ENCODE data around the gene FTO. TPM values are rescaled to one million over a fixed set of nuclear protein-coding genes. Genes with fewer than 3 reads are reported as not detected.

The FTO gene
- total RNA-seq, 1 experiment from 2014 or later, result 125 TPM

DNA sequence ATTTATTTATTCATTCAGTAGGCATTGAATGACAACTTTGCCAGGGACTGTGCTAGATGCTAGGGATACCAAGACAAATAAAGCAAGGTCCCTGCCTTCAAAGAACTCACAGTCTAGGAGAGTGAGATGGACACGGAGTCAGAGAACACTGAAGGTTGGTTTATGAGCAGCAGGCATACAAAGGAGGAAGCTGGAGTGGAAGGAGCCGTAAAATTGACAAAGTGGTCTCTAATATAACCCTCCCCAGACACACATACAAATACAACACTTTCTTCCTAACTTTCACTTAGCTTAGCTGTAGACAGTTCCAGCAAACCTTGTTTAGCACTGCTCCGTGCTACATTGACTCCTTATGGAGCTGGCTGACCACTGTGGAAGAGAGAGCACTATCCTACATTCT is 353.0 kb downstream of the FTO start:
- Histone ChIP-seq H3K4me3 (ENCODE audit: low read length) (no peak overlapping the region), H3K9me3 (ENCODE audit: low read length) (no peaks in the 10 kb centered on the region), H3K9ac (ENCODE audit: low read length) (no peak overlapping the region), H3K79me2 (ENCODE audit: low read length) (peaks cover 3% of the 10 kb centered on the region; the same call in 1 of the 2 replicates), H3K4me1 (ENCODE audit: low read length) (no peaks in the 10 kb centered on the region), H3K36me3 (ENCODE audit: insufficient read depth, low read length) (no peaks in the 10 kb centered on the region), H3K9me2 (replicated peaks; ENCODE audit: insufficient read depth, low read length) (no peaks in the 10 kb centered on the region), H2AFZ (ENCODE audit: low read length) (no peak overlapping the region), H3K27ac (ENCODE audit: low read length) (no peak overlapping the region), H4K20me1 (ENCODE audit: insufficient read depth, low read depth, low read length) (no peaks in the 10 kb centered on the region), H3K4me2 (ENCODE audit: low read depth, low read length, poor library complexity, severe bottlenecking) (no peak overlapping the region), H3K27me3 (ENCODE audit: low read length) (no peaks in the 10 kb centered on the region)
- DNase-seq, result no peak

DNA sequence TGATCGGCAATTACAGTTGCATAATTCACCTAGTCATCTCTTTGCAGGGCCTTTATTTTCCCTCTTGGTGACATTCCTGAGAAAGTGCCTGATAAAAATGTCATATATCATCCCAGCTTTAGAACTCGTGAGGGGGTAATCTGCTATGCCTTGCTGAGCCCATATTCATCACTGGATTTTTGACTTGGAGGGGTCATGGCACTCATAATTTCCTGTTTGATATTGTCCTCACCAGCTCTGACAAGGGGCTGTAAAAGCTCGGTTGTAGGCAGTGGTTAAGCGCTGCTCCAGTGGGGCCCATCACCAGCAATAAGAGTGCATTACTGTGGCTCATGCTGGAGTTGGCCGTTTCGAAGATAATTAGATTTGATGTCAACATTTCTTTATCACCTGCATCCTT is 355.4 kb downstream of the FTO start:
- Histone ChIP-seq H4K20me1 (ENCODE audit: insufficient read depth, low read depth, low read length) (no peaks in the 10 kb centered on the region), H3K9ac (ENCODE audit: low read length) (no peak overlapping the region), H3K4me3 (ENCODE audit: low read length) (no peak overlapping the region), H3K4me1 (ENCODE audit: low read length) (no peaks in the 10 kb centered on the region), H3K4me2 (ENCODE audit: low read depth, low read length, poor library complexity, severe bottlenecking) (no peak overlapping the region), H3K9me2 (replicated peaks; ENCODE audit: insufficient read depth, low read length) (no peaks in the 10 kb centered on the region), H3K9me3 (ENCODE audit: low read length) (no peaks in the 10 kb centered on the region), H3K27ac (ENCODE audit: low read length) (no peak overlapping the region), H3K27me3 (ENCODE audit: low read length) (no peaks in the 10 kb centered on the region), H3K79me2 (ENCODE audit: low read length) (peaks cover 3% of the 10 kb centered on the region; the same call in 1 of the 2 replicates), H2AFZ (ENCODE audit: low read length) (no peak overlapping the region), H3K36me3 (ENCODE audit: insufficient read depth, low read length) (no peaks in the 10 kb centered on the region)
- no peak for DNase-seq

DNA sequence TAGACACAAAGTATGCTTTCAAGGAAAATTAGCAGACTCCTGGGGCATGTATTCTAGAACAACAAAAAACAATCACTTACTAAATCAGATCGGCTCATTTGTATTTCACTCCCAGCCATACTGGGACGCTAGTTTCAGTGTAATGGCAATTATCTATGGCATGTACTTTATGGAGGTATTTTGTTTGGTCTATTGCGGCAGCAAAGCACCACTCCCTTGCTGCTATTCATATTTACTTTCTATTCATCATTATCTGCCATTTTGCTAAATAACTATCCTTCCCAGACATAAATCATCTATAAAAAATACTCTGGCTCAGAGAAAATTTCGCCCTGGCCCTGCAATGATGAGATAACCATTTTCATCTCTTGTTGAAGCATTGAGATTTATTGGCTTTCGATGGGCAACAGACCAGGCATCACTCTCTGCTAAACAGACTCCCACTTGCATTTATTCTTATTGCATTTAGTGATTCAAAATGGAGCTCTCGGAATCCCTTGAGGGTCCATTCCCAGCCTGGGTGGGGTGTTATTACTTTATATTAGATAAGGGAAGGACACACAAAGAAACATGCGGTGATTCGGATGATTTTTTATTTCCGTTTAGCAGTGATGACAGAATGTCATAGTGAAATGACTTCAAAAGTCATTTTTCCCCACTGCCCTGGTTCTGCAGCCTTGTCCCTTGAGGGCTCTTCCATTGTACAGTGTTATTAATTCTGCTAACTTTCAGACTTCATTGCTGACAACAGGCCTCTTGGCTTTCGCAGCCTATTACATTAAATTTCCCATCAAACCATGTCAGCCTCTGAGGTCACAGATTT is 356.9 kb downstream of the FTO start:
- no peak overlapping the region for H3K27ac ChIP-seq (ENCODE audit: low read length)
- no peak overlapping the region for H3K4me3 ChIP-seq (ENCODE audit: low read length)
- no peaks in the 10 kb centered on the region for H3K27me3 ChIP-seq (ENCODE audit: low read length)
- no peaks in the 10 kb centered on the region for H3K9me2 ChIP-seq (replicated peaks; ENCODE audit: insufficient read depth, low read length)
- no peaks in the 10 kb centered on the region for H3K9me3 ChIP-seq (ENCODE audit: low read length)
- no peak overlapping the region for H2AFZ ChIP-seq (ENCODE audit: low read length)
- no peak overlapping the region for H3K9ac ChIP-seq (ENCODE audit: low read length)
- peaks cover 3% of the 10 kb centered on the region; the same call in 1 of the 2 replicates for H3K79me2 ChIP-seq (ENCODE audit: low read length)
- H3K4me2 ChIP-seq (ENCODE audit: low read depth, low read length, poor library complexity, severe bottlenecking), result no peak overlapping the region
- no peaks in the 10 kb centered on the region for H3K36me3 ChIP-seq (ENCODE audit: insufficient read depth, low read length)
- no peaks in the 10 kb centered on the region for H4K20me1 ChIP-seq (ENCODE audit: insufficient read depth, low read depth, low read length)
- H3K4me1 ChIP-seq (ENCODE audit: low read length), result no peaks in the 10 kb centered on the region
- DNase-seq, result no peak

DNA sequence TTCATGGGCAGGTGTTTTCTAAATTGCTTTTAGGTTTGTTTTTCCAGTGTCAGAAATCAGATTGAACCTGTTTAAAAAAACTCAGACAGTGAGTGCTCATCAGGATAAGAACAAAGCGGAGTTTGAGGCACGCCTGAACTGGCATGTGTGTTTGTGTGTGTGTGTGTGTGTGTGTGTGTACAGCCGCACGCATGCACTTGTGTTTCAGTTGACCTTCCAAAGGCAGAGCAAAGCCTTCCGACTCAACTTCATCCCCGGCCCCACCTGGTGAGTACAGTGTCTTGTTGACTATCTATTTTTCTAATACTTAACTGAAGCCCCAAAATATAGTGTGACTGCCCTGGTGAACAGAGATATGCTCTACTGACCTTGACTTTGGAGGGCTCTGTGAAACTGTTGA is 357.5 kb downstream of the FTO start:
- Histone ChIP-seq H2AFZ (ENCODE audit: low read length) (no peak overlapping the region), H3K4me3 (ENCODE audit: low read length) (no peak overlapping the region)

GRCh38 chr16:54062361-54063278 is 358.7 kb downstream of the FTO start:
- no peak overlapping the region for H3K27ac ChIP-seq (ENCODE audit: low read length)

More for the DNA sequence above, 357.5 kb downstream of the FTO start:
- DNase-seq, result no peak
- no peak overlapping the region for H3K9ac ChIP-seq (ENCODE audit: low read length)
- no peaks in the 10 kb centered on the region for H3K27me3 ChIP-seq (ENCODE audit: low read length)
- no peak overlapping the region for H3K4me2 ChIP-seq (ENCODE audit: low read depth, low read length, poor library complexity, severe bottlenecking)
- H3K36me3 ChIP-seq (ENCODE audit: insufficient read depth, low read length), result no peaks in the 10 kb centered on the region
- H4K20me1 ChIP-seq (ENCODE audit: insufficient read depth, low read depth, low read length), result no peaks in the 10 kb centered on the region
- H3K27ac ChIP-seq (ENCODE audit: low read length), result no peak overlapping the region
- no peaks in the 10 kb centered on the region for H3K9me2 ChIP-seq (replicated peaks; ENCODE audit: insufficient read depth, low read length)
- H3K9me3 ChIP-seq (ENCODE audit: low read length), result no peaks in the 10 kb centered on the region
- peaks cover 3% of the 10 kb centered on the region; the same call in 1 of the 2 replicates for H3K79me2 ChIP-seq (ENCODE audit: low read length)
- H3K4me1 ChIP-seq (ENCODE audit: low read length), result no peaks in the 10 kb centered on the region

DNA sequence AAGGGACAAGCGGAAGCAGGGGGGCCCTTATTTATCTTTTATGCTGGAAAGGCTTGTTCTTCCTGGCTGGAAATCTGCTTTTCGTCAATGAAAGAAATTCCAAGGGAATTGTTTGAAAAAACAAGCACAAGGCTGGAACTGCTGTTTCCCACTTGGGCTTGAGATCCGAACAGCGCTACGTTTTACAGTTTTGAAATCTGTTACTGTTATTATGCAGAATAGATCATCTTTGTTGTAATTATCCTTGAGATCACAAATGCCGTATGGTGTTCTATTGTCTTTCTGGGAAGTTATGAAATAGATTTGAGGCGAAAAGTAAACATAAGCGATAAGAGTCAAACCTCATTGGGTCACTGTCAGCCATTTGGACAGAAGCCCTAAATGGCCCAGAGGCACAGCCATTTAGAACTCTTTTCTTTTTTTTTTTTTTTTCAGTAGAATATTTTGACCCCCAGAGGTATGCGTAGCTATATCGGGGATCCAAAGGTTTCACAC is 359.4 kb downstream of the FTO start:
- no peak overlapping the region for H3K9ac ChIP-seq (ENCODE audit: low read length)
- no peaks in the 10 kb centered on the region for H3K4me1 ChIP-seq (ENCODE audit: low read length)
- no peaks in the 10 kb centered on the region for H3K9me3 ChIP-seq (ENCODE audit: low read length)
- no peaks in the 10 kb centered on the region for H3K36me3 ChIP-seq (ENCODE audit: insufficient read depth, low read length)
- no peak overlapping the region for H3K4me3 ChIP-seq (ENCODE audit: low read length)
- H3K27ac ChIP-seq (ENCODE audit: low read length), result no peak overlapping the region
- no peaks in the 10 kb centered on the region for H4K20me1 ChIP-seq (ENCODE audit: insufficient read depth, low read depth, low read length)
- peaks cover 3% of the 10 kb centered on the region for H3K79me2 ChIP-seq (ENCODE audit: low read length)
- H3K4me2 ChIP-seq (ENCODE audit: low read depth, low read length, poor library complexity, severe bottlenecking), result no peak overlapping the region
- no peak for DNase-seq
- H3K27me3 ChIP-seq (ENCODE audit: low read length), result no peaks in the 10 kb centered on the region
- no peaks in the 10 kb centered on the region for H3K9me2 ChIP-seq (replicated peaks; ENCODE audit: insufficient read depth, low read length)
- H2AFZ ChIP-seq (ENCODE audit: low read length), result no peak overlapping the region

More at GRCh38 chr16:54062361-54063278, 358.7 kb downstream of the FTO start:
- Histone ChIP-seq H3K4me3 (ENCODE audit: low read length) (no peak overlapping the region), H2AFZ (ENCODE audit: low read length) (no peak overlapping the region), H3K27me3 (ENCODE audit: low read length) (no peaks in the 10 kb centered on the region), H3K9ac (ENCODE audit: low read length) (no peak overlapping the region), H3K4me1 (ENCODE audit: low read length) (no peaks in the 10 kb centered on the region), H3K4me2 (ENCODE audit: low read depth, low read length, poor library complexity, severe bottlenecking) (no peak overlapping the region), H3K9me2 (replicated peaks; ENCODE audit: insufficient read depth, low read length) (no peaks in the 10 kb centered on the region), H3K9me3 (ENCODE audit: low read length) (no peaks in the 10 kb centered on the region), H3K79me2 (ENCODE audit: low read length) (peaks cover 3% of the 10 kb centered on the region; the same call in 1 of the 2 replicates), H3K36me3 (ENCODE audit: insufficient read depth, low read length) (no peaks in the 10 kb centered on the region), H4K20me1 (ENCODE audit: insufficient read depth, low read depth, low read length) (no peaks in the 10 kb centered on the region)
- DNase-seq, result no peak

GRCh38 chr16:54066451-54067105 is 362.6 kb downstream of the FTO start:
- DNase-seq, result no peak
- no peak overlapping the region for H2AFZ ChIP-seq (ENCODE audit: low read length)
- H3K9ac ChIP-seq (ENCODE audit: low read length), result no peak overlapping the region
- no peaks in the 10 kb centered on the region for H3K9me2 ChIP-seq (replicated peaks; ENCODE audit: insufficient read depth, low read length)
- no peak overlapping the region for H3K4me3 ChIP-seq (ENCODE audit: low read length)
- peaks cover 15% of the 10 kb centered on the region for H3K4me1 ChIP-seq (ENCODE audit: low read length)
- H3K27ac ChIP-seq (ENCODE audit: low read length), result no peak overlapping the region
- H3K9me3 ChIP-seq (ENCODE audit: low read length), result no peaks in the 10 kb centered on the region
- H3K4me2 ChIP-seq (ENCODE audit: low read depth, low read length, poor library complexity, severe bottlenecking), result no peak overlapping the region
- peaks cover 3% of the 10 kb centered on the region for H3K79me2 ChIP-seq (ENCODE audit: low read length)
- H3K36me3 ChIP-seq (ENCODE audit: insufficient read depth, low read length), result no peaks in the 10 kb centered on the region
- no peaks in the 10 kb centered on the region for H3K27me3 ChIP-seq (ENCODE audit: low read length)
- no peaks in the 10 kb centered on the region for H4K20me1 ChIP-seq (ENCODE audit: insufficient read depth, low read depth, low read length)

Data from Karpas-422 (cell line).